ENCODE measurements around the gene KRT8. TPM values are rescaled to one million over a fixed set of nuclear protein-coding genes. Genes with fewer than 3 reads are reported as not detected.

The KRT8 gene
- total RNA-seq, 1 donor from 2014 or later: 0.23 TPM

- H3K36me3 Mint-ChIP-seq (ENCODE audit: low read depth): no peaks in the 10 kb centered on the region
- peaks cover 4% of the 10 kb centered on the region for H3K4me1 Mint-ChIP-seq (ENCODE audit: low read depth)
- H3K27me3 Mint-ChIP-seq (ENCODE audit: insufficient read depth): peaks cover 2% of the 10 kb centered on the region
- no peak overlapping the region for H3K27ac Mint-ChIP-seq
- no peaks in the 10 kb centered on the region for H3K9me3 Mint-ChIP-seq
- no peak overlapping the region for H3K4me3 Mint-ChIP-seq
- peak; percentile 8 for DNase-seq (ENCODE audit: low spot score)
- intact Hi-C loops (cut with micrococcal nuclease): no loop called here
These were observed 1.5 kb downstream of the KRT8 start for GRCh38 chr12:52903285-52903854.

GRCh38 chr12:52901715-52902541 is 2.9 kb downstream of the KRT8 start:
- intact Hi-C loops (cut with micrococcal nuclease): no loop called here
- Mint-ChIP-seq H3K4me3 (no peak overlapping the region), H3K27me3 (ENCODE audit: insufficient read depth) (peaks cover 2% of the 10 kb centered on the region), H3K4me1 (ENCODE audit: low read depth) (peaks cover 4% of the 10 kb centered on the region), H3K36me3 (ENCODE audit: low read depth) (no peaks in the 10 kb centered on the region), H3K9me3 (no peaks in the 10 kb centered on the region), H3K27ac (no peak overlapping the region)
- no peak for DNase-seq (ENCODE audit: low spot score)

GRCh38 chr12:52900896-52901714 is 3.8 kb downstream of the KRT8 start:
- no peaks in the 10 kb centered on the region for H3K9me3 Mint-ChIP-seq
- H3K27me3 Mint-ChIP-seq (ENCODE audit: insufficient read depth): peaks cover 2% of the 10 kb centered on the region
- no peak for DNase-seq (ENCODE audit: low spot score)
- H3K36me3 Mint-ChIP-seq (ENCODE audit: low read depth): no peaks in the 10 kb centered on the region
- intact Hi-C loops (cut with micrococcal nuclease): no loop called here
- H3K27ac Mint-ChIP-seq: no peak overlapping the region
- H3K4me1 Mint-ChIP-seq (ENCODE audit: low read depth): peaks cover 4% of the 10 kb centered on the region
- no peak overlapping the region for H3K4me3 Mint-ChIP-seq

- Mint-ChIP-seq H3K4me1 (ENCODE audit: low read depth) (peaks cover 4% of the 10 kb centered on the region), H3K27ac (no peak overlapping the region), H3K36me3 (ENCODE audit: low read depth) (no peaks in the 10 kb centered on the region), H3K9me3 (no peaks in the 10 kb centered on the region), H3K27me3 (ENCODE audit: insufficient read depth) (peaks cover 2% of the 10 kb centered on the region), H3K4me3 (no peak overlapping the region)
- intact Hi-C loops (cut with micrococcal nuclease): no loop called here
- no peak for DNase-seq (ENCODE audit: low spot score)
These were observed 4.5 kb downstream of the KRT8 start for GRCh38 chr12:52900166-52900895.

GRCh38 chr12:52899338-52900035 is 5.4 kb downstream of the KRT8 start:
- Mint-ChIP-seq H3K36me3 (ENCODE audit: low read depth) (no peaks in the 10 kb centered on the region), H3K27me3 (ENCODE audit: insufficient read depth) (peaks cover 2% of the 10 kb centered on the region), H3K27ac (no peak overlapping the region), H3K9me3 (no peaks in the 10 kb centered on the region), H3K4me3 (no peak overlapping the region), H3K4me1 (ENCODE audit: low read depth) (peaks cover 4% of the 10 kb centered on the region)
- no peak for DNase-seq (ENCODE audit: low spot score)
- intact Hi-C loops (cut with micrococcal nuclease): no loop called here

- no peaks in the 10 kb centered on the region for H3K27me3 Mint-ChIP-seq (ENCODE audit: insufficient read depth)
- H3K36me3 Mint-ChIP-seq (ENCODE audit: low read depth): no peaks in the 10 kb centered on the region
- H3K4me1 Mint-ChIP-seq (ENCODE audit: low read depth): no peaks in the 10 kb centered on the region
- no peak for DNase-seq (ENCODE audit: low spot score)
- intact Hi-C loops (cut with micrococcal nuclease): no loop called here
- no peaks in the 10 kb centered on the region for H3K9me3 Mint-ChIP-seq
- H3K4me3 Mint-ChIP-seq: no peak overlapping the region
- H3K27ac Mint-ChIP-seq: no peak overlapping the region
These were observed 8.4 kb downstream of the KRT8 start for GRCh38 chr12:52896190-52897100.

DNA sequence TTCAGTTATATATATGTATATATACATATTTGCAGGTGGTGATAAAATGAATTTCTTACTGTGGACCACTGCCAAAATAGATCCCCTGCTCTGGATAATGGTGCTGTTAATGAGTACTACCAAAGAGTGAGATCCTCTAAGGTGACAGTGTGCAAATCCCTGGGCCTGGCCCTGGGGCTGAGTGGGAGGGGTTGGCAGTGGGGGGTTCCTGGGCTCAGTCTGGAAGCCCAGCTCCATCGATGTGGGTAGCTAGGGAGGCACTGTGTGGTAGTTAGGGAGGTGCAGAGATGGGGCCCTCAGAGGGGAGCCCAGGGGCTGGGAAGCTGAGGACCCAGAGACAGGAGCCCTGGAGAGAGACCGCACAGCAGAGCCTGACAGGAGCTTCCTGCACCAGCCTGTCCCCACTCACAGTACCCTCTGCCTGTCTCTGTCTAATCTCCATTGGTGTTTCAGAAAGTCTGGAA is 9.1 kb downstream of the KRT8 start:
- H3K36me3 Mint-ChIP-seq (ENCODE audit: low read depth): no peaks in the 10 kb centered on the region
- no peaks in the 10 kb centered on the region for H3K9me3 Mint-ChIP-seq
- intact Hi-C loops (cut with micrococcal nuclease): no loop called here
- H3K4me3 Mint-ChIP-seq: no peak overlapping the region
- H3K27me3 Mint-ChIP-seq (ENCODE audit: insufficient read depth): no peaks in the 10 kb centered on the region
- no peaks in the 10 kb centered on the region for H3K4me1 Mint-ChIP-seq (ENCODE audit: low read depth)
- no peak overlapping the region for H3K27ac Mint-ChIP-seq
- no peak for DNase-seq (ENCODE audit: low spot score)

DNA sequence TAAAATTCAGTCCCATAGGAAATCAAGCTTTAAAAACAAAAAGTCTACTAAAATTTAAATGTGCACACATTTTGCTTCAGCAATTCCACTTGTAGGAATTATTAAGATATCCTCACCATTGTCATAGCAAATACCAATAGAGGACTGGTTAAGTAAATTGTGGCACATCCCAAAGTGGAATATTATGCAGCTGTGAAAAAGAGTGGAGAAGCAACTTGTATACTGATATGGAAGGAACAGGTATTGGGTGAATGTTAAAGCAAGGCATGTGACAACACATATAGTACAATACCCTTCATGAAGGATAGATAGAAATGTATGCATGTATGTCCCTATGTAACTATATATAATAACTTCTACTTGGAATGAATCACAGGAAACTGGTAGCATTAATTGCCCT is 11.9 kb downstream of the KRT8 start:
- DNase-seq (ENCODE audit: low spot score): no peak
- no peak overlapping the region for H3K27ac Mint-ChIP-seq
- H3K36me3 Mint-ChIP-seq (ENCODE audit: low read depth): no peaks in the 10 kb centered on the region
- intact Hi-C loops (cut with micrococcal nuclease): no loop called here
- no peaks in the 10 kb centered on the region for H3K4me1 Mint-ChIP-seq (ENCODE audit: low read depth)
- H3K27me3 Mint-ChIP-seq (ENCODE audit: insufficient read depth): peaks cover 7% of the 10 kb centered on the region
- no peak overlapping the region for H3K4me3 Mint-ChIP-seq
- no peaks in the 10 kb centered on the region for H3K9me3 Mint-ChIP-seq

DNA sequence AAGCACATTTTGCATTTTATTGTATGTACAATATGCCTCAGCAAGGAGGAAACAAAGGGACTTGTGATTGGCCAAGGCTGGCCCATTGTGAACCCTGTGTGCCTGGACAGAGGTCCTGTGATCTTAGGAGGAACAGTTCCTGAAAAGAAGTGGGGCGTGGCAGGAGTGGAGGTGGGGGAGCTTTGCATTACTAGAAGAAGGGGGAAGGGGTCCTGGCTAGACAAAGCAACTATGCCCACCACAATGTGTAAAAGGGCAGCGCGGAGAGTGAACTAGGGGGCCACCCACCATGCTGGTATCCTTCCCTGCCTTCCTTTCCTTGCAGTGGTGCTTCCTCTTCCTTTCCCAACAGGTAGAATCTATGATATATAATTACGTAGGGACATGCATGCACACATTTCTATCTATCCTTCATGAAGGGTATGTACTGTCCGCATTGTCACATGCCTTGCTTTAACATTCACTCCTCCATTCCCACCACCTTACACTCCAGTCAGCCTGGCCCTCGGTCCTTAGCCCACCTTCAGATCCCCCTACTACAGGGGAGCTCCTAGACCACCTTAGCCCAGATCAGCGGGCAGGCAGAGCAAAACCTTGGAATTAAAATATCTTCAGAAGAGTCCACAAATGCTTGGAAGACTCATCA is 12.5 kb downstream of the KRT8 start:
- H3K27ac Mint-ChIP-seq: no peak overlapping the region
- H3K4me3 Mint-ChIP-seq: no peak overlapping the region
- intact Hi-C loops (cut with micrococcal nuclease): no loop called here

DNA sequence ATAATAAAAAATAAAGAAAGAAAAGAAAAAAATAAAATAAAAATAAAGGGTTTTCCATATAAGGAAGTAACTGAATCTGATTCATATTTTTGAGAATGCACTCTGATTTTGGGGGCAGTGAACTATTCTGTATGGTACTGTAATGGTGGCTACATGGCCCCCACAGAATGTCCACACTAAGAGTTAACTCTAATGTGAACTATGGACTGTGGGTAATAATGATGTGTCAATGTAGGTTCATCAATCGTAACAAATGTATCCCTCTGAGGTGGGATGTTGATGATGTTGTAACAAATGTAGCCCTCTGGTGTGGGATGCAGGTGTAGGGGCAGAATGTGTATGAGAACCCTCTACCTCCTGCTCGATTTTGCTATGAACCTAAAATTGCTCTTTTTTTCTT is 13.8 kb downstream of the KRT8 start:
- H3K4me1 Mint-ChIP-seq (ENCODE audit: low read depth): no peaks in the 10 kb centered on the region
- H3K27me3 Mint-ChIP-seq (ENCODE audit: insufficient read depth): peaks cover 11% of the 10 kb centered on the region
- H3K36me3 Mint-ChIP-seq (ENCODE audit: low read depth): no peaks in the 10 kb centered on the region
- H3K4me3 Mint-ChIP-seq: no peak overlapping the region
- intact Hi-C loops (cut with micrococcal nuclease): no loop called here
- H3K9me3 Mint-ChIP-seq: no peaks in the 10 kb centered on the region
- no peak overlapping the region for H3K27ac Mint-ChIP-seq
- DNase-seq (ENCODE audit: low spot score): no peak

More for the DNA sequence above, 12.5 kb downstream of the KRT8 start:
- DNase-seq (ENCODE audit: low spot score): no peak
- no peaks in the 10 kb centered on the region for H3K36me3 Mint-ChIP-seq (ENCODE audit: low read depth)
- H3K4me1 Mint-ChIP-seq (ENCODE audit: low read depth): no peaks in the 10 kb centered on the region
- H3K27me3 Mint-ChIP-seq (ENCODE audit: insufficient read depth): peaks cover 7% of the 10 kb centered on the region
- no peaks in the 10 kb centered on the region for H3K9me3 Mint-ChIP-seq

DNA sequence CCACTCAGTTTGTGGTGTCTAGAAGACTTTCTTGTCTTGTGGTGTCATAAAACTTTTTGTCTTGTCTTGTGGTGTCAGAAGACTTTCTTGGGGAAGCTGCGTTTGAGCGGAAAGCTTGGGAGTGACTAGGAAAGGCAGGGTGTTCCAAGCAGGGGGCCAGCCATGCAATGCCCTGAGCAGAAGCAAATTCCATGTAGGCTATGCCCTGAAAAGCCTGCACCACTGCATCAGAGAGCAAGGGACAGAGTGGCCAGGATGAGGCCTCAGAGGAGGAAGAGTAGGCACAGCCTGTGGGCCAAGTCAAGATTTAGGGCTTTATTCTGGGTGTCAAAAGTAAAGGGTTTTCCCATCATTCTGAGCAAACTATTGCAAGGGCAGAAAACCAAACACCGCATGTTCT is 14.5 kb downstream of the KRT8 start:
- Mint-ChIP-seq H3K4me3 (no peak overlapping the region), H3K27ac (no peak overlapping the region), H3K27me3 (ENCODE audit: insufficient read depth) (peaks cover 11% of the 10 kb centered on the region), H3K9me3 (no peaks in the 10 kb centered on the region), H3K4me1 (ENCODE audit: low read depth) (no peaks in the 10 kb centered on the region), H3K36me3 (ENCODE audit: low read depth) (no peaks in the 10 kb centered on the region)
- intact Hi-C loops (cut with micrococcal nuclease): no loop called here
- DNase-seq (ENCODE audit: low spot score): no peak
